Fibroblast of skin of right biceps (primary cell): ENCODE data around the gene NGRN.
A peak's percentile ranks its signal among the peaks of the same experiment; 100 is the strongest.
"Not testable (repeated sequence)": the region's sequence is repeated elsewhere in the genome, so short reads cannot be mapped to it uniquely, and the experiment has no call there.

Source experiments
- DNase-seq: peaks from one replicate; pipeline ENCODE4 v3.0.0-alpha.2; 2013

The NGRN gene

DNA sequence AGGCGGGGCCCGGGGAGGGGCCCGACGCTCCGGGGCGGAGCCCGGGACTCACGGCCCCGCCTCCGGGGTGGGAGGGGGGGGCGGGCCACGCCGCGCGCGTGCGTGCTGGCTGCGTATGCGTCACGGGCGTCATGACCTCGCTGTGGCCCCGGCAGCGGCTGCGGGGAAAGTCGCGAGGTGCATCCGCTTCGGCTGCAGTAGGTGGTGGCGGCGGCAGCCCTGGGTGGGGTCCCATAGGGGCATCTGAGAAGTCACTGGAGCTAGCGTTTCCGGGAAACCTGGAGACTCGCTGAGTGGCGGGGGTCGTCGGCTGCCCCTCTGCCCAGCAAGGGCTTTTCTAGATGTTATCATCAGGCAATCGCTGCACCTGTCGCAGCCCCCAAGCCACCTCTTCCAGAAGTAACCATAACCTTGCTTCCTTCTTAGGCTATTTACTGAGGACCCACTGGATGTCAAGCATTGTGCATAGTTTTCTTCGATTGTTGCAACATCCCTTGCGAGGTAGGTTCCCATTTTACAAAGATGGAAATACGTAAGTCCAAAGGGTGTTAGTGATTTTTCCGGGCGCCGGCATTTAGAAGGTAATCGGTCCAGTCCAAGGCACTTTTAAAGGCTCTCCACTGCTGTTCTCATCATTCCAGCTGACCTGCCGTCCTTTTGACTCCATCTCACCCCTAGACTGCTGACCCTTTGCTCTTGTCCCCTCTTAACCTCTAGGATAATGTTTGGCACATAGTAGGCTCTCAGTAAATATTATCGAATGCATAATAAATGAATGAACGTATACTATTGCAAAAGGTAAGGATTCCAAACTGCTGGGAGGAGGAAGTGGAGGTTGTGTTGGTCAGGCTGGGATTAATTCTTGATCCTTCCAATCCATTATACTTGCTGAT is 31.1 kb upstream of the NGRN start, which contains the start of gene GDPGP1:
TSS of gene GDPGP1 (plus strand) at position 114 of the 893 bp plus-strand sequence. CDS start 6,700 bp downstream, outside the sequence.
- DNase-seq, result no peak

DNA sequence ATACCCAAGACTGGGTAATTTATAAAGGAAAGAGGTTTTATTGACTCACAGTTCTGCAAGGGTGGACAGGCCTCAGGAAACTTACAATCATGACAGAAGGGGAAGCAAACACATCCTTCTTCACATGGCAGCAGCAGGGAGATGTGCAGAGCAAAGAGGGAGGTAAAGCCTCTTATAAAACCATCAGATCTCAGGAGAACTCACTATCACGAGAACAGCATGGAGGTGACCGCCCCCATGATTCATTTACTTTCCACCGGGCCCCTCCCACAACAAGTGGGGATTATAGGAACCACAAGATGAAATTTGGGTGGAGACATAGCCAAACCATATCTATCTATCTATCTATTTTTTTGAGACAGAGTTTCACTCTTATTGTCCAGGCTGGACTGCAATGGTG is 26.1 kb upstream of the NGRN start:
- no peak for DNase-seq

DNA sequence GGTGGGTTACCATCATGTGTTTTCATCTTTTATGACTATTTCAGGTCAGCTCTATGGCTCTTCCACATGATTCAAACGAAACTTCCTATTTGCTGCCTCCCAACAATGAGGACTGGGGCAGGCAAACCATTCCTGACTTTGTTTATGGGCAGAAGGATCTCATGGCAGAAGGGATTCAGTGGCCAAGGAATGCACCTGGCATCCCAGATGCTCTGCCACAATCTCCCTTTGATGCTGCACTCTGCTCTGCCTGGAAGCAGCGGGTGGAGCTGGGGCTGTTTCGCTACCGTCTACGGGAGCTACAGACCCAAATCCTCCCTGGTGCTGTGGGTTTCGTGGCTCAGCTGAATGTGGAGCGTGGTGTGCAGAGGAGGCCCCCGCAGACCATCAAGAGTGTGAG is 24.6 kb upstream of the NGRN start:
- DNase-seq, result no peak

DNA sequence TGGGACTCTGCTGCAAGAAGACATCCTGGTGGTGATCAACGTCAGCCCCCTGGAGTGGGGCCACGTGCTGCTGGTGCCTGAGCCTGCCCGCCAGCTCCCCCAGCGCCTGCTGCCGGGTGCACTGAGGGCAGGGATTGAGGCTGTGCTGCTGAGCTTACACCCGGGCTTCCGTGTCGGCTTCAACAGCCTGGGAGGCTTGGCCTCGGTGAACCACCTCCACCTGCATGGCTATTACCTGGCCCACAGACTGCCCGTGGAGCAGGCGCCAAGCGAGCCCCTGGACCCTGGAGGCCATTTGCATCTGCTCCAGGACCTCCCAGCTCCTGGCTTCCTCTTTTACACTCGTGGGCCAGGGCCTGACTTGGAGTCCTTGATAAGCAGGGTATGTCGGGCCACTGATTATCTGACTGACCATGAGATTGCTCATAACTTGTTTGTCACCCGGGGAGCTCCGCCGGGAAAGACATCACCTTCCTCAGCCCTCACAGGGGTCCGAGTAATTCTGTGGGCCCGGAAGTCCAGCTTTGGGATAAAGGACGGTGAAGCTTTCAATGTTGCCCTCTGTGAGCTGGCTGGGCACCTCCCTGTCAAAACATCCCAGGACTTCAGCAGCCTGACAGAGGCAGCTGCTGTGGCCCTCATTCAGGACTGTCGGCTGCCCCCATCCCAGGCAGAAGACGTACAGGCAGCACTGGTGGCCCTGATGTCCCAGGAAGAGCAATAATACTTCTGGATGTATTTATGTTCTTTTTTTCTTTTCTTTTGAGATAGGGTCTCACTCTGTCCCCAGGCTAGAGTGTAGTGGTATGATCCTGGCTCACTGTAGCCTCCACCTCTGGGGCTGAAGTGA is 23.9 kb upstream of the NGRN start:
- DNase-seq, result no peak

DNA sequence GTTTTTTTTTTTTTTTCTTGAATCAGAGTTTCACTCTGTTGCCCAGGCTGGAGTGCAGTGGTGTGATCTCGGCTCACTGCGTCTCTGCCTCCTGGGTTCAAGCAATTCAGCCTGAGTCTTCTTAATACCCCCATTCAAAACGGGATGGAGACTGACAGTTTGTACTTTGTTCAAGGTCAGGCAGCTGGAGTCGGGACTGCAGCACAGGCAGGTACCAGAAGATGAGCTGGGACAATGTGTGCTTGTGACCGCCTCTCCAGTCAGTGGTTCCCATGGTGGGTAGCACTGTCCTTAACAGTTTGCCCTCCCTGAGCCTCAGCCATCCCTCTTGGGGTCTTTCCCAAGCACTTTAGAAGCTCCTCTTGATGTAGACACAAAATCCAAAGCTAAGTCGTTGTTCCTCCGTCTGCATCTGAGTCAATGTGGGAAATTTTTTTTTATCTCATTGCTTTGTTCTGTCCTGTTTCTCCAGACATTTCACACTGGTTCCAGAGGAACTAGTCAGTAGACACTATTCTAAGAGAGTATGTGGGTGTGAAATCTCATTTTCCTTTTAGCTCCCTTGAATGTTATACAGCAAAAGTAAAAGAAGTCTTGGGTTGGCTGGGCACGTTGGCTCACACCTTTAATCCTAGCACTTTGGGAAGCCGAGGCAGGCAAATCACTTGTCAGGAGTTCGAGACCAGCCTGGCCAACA is 21.4 kb upstream of the NGRN start:
- DNase-seq, result no peak

DNA sequence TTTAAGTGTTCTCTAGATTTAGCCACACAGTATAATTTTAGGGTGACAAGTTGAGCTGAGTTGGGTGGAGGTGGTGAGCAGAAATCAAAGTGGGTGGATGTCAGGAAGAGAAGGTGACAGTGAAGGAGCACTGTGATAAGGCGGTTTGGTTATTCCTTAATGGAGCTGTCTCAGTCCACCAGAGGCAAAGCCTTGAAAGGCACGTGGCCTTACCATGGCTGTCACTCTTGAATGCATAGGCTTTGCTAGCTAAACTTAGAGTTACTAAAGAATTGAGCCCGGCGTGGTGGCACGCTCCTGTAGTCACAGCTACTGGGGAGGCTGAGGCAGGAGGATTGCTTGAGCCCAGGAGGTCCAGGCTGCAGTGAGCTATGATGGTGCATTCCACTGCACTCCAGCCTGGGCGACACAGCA is 16.7 kb upstream of the NGRN start:
- no peak for DNase-seq

DNA sequence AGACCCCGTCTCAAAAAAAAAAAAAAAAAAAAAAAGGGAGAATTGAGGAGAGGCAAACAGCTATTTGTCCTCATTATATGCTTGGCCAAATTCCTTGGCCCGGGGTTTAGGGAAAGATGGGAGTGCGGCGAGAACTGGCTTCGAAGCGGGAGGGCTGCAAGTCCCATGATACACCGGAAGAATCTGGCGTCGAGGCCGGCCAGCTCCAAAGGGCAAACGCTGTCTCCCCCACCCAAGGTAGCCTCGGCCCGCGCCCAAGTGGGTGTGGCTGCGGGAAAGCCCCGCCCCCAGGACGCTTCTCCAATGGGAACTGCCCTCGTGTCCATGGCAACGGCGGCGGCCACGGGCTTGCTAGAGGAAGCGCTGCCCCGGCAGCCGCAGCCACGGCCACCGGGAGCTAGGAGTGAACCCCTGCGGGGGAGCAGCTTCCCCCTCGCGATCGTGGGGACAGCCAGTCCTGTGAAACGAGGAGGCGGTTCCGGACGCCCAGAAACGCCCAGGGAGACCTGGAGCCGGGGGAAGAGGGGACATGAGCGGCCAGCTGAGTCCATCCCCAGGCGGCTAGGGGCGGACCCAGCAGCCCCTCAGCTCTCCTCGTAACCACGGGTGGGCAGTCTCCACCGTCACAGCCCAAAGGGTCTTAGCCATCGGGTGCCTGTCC is 16.1 kb upstream of the NGRN start, which contains the start of gene TTLL13:
TSS of gene TTLL13 (plus strand) at position 354 of the 661 bp plus-strand sequence. CDS start 1,075 bp downstream, outside the sequence.
- DNase-seq, result peak; percentile 86

DNA sequence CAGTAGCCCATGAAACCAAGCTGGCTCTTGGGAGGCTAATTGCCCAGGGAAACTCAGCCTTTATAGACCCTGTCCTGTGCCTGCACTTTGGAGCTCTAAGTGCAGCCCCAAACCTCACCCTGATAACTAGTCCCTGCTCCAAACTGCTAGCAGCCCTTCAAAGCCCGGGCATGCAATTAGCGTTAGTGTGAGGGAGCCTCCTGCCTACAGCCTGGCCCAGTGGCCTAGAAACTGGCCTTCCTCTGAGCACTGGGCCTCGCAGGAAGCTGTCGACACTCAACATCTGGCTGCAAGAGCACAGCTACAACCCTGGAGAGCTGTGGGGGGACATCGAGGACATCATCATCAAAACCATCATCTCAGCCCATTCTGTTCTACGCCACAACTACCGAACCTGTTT is 7.7 kb upstream of the NGRN start:
- no peak for DNase-seq

DNA sequence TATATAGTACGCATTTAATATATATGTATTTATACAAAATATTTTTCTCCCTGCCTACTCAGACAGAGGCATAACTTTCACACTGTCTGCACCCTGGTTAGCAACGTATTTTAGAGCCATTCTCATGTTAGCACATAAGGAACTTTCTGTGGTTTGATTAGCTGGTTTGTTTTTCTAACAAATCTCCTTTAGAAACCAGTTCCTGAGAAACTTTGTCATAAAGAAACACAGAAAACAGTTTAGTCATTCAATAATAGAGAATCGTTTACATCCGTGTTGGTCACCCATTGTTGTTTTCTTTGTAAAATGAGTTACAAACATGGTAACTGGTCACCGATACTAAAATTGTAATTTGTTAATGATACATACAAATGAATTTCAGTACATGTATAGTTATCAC is 5.9 kb upstream of the NGRN start:
- no peak for DNase-seq

DNA sequence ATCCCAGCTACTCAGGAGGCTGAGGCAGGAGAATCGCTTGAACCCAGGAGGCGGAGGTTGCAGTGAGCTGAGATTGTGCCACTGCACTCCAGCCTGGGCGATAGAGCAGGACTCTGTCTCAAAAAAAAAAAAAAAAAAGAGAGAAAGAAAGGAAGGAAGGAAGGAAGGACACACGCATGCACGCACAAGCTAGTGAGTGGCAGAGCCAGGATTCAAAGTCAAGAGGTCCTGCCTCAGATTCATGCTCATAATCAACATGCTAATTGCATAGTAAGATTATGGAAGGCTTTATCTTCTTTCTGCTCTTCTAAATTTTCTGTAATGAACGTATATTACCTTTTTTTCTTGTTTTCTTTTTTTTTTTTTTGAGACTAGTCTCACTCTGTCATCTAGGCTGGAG is 4.7 kb upstream of the NGRN start:
- not testable (repeated sequence) for DNase-seq

DNA sequence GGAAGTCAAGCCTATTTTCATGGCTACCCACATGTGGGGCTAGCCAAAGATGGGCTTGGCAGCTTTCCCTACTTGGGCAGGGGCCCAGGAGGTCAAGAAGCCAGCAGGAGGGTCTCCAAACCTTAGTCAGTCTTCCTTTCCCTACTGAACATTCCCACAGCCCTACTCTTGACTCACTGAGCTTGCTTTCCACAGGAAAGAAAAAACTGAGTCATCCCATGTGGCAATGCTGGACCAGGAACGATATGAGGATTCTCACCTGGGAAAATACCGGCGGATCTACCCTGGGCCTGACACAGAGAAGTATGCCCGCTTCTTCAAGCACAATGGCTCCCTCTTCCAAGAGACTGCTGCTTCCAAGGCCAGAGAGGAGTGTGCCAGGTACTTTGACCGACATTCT is 3.7 kb upstream of the NGRN start:
- DNase-seq, result peak; percentile 42

DNA sequence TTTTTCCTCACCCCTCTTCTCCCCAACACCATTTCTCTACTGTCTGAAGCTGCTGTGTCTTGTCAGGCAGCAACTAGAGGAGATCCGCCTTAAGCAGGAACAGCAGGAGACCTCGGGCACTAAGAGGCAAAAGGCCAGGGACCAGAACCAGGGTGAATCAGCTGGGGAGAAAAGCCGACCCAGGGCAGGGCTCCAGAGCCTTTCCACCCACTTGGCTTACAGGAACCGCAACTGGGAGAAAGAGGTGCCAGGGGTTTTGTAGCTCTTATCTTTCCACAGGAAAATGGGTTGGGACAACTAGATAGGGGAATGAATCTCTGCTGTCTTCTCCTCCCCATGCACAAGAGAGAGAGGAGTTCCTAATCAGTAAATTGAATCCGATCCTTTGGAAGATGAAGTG is 3.0 kb upstream of the NGRN start:
- DNase-seq, result no peak

DNA sequence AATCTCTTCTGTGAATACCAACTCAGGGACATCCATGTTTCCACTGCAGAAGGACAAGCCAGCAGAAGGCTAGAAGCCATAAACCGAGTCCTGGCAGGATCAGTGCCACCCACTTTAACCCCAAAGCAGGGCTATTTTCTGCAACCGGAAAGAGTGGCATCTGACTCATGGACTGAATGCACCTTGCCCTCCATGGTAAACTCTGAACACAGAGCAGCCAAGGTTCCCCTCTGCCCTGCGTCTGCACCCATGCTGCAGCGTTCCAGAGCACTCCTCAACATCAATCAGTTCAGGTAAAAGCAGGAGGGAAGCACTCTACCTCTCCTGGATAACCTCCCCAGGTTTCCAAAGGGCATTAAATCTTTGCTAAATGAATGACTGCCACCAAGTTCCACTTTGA is 801 bp upstream of the NGRN start:
- no peak for DNase-seq

DNA sequence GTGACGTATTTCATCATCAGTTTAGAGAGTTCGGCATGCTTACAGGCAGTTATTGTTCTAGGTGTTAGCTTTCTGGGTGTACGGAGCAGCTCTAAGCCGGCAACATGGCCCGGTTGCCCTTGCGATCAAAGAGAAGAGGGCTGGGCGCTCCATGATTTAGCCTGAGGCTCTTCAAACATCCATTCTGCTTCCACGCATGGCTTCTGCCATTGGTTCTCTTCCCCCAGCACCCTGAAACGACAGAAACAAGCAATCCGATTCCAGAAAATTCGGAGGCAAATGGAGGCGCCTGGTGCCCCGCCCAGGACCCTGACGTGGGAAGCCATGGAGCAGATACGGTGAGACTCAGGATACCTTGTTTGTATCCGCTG is 574 bp downstream of the NGRN start:
- DNase-seq, result peak; percentile 40

DNA sequence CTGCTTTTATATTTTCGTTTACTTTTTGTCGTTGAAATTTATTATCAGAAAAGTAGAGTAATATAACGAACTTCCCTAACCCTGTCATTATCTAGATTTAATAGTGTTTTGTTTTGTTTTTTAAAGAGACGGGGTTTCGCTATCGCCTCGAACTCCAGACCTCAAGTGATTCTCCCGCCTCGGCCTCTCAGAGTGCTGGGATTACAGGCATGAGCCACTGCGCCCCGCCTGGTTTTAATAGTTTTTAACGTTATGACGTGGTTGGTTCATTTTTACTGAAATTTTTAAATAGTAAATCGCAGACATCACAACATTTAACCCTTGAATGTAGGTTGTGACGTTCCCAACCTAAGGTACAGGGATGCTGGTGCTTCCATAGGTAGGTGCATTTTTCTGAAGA is 1.0 kb downstream of the NGRN start:
- DNase-seq, result peak; percentile 33

DNA sequence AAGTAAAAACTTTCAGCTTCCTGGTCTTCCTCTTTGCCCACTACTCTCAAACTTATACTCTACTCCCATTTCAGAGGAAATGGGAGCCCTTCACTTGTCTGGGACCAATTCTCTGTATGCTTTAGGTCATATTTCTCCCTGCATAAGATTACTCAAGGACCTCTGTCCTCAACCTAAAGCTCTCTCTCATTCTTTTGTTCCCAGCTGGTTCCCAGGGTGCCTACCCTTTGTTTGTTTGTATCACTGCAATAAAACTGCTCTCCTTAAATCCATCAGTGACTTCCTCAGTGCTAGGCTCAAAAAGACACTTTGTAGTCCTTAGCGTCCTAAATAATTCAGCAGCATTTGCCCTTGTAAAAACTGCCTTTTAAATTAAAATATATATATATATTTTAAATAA is 2.9 kb downstream of the NGRN start:
- DNase-seq, result no peak

DNA sequence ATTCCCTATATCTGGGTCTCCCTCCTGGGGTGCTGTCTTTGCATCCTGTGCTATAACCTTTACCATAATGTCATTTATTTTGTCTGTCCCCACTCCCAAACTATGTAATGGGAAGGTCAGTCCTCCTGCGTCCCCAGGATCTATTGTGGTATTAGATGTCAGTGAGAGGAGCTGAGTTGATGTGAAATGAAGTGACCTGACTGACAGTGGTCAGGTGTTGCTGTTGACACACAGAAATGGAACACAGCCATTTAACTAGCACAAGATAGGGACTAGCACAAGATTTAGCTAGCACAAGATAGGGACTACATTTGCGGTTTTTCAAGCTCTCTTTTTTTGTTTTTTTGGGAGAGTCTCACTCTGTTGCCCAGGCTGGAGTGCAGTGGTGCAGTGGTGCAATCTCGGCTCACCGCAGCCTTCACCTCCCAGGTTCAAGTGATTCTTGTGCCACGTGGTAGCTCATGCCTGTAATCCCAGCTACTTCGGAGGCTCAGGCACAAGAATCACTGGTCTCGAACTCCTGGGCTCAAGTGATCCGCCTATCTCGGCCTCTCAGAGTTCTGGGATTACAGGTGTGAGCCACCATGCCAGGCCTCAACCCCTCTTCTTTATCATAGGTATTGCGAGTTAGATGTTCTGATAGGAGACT is 5.2 kb downstream of the NGRN start:
- no peak for DNase-seq

DNA sequence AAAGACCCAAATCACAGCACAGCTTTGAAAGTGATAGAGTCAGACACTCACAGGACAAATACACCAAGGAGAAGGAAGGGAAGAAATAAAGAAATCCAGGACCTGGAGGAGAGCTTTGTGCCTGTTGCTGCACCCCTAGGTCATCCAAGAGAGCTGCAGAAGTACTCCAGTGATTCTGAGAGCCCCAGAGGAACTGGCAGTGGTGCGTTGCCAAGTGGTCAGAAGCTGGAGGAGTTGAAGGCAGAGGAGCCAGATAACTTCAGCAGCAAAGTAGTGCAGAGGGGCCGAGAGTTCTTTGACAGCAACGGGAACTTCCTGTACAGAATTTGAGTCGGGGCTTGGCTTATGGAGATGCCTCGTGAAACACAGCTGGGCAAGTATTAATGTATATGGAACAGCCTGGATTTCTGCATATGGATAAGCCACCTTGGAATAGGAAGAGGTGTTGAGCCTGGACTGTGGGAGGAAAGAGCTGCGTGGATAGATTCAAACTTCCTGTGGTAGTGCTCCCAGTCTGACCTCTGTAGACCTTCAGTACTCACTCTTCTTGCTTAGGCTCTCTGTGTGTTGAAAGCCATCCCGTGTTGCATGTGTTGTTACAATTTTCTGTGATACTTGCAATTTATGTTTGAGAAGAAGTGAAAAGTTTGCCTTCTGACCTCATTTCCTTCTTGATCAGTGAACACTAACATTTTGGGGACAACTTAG is 6.1 kb downstream of the NGRN start:
- no peak for DNase-seq

DNA sequence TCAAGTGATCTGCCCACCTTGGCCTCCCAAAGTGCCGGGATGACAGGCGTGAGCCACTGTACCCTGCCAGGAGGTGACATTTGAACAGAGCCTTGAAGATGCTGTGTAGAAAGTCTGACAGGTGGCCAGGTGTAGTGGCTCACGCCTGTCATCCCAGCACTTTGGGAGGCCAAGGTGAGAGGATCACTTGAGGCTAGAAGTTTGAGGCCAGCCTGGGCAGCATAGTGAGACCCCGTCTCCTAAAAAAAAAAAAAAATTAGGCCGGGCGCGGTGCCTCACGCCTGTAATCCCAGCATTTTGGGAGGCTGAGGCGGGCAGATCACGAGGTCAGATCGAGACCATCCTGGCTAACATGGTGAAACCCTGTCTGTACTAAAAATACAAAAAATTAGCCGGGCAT is 13.0 kb downstream of the NGRN start:
- not testable (repeated sequence) for DNase-seq

DNA sequence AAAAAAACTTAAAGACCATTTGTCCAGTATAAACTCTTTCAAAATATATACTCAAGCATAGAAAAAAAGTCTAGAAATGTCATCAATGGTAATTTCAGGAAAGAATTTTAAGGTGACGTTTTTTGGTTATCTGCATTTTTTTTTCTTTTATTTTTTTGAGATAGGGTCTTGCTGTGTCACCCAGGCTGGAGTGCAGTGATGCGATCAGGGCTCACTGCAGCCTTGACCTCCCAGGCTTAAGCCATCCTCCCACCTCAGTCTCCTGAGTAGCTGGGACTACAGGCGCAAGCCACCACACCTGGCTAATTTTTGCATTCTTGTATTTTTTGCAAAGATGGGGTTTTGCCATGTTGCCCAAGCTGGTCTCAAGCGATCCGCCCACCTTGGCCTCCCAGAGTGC is 15.3 kb downstream of the NGRN start:
- DNase-seq, result not testable (repeated sequence)

DNA sequence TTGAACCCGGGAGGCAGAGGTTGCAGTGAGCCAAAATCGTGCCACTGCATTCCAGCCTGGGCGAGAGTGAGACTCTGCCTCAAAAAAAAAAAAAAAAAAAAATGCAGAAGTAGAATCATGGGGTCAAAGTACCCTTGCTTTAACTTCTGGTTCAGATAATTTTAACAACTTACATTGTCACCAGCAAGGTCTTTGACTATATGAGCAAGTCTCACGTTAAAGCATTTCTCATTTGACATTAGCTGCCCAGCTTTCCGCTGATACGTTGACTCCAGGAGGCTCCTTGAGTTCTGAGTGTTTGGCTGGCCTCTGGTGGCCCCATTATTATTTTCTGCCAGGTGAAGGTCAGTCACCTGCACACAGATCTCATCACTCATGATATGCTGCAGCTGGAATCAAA is 16.2 kb downstream of the NGRN start:
- not testable (repeated sequence) for DNase-seq
